OCI-LY1 (cell line): ENCODE measurements around the gene PDZRN4.

ENCODE experiments used
- H2AFZ ChIP-seq: fragments of 200-600 bp; sonication (generic), shearing (Covaris generic); 2 replicates; pipeline ENCODE4 v1.6.0; 2014; ENCODE audit warnings: antibody characterized with exemption, mild to moderate bottlenecking, low read length
- H3F3A ChIP-seq: fragments of 200-600 bp; sonication (generic), shearing (Covaris generic); 2 replicates; pipeline ENCODE4 v1.6.0; 2014; ENCODE audit warnings: mild to moderate bottlenecking, antibody characterized with exemption, low read length, moderate library complexity; ENCODE audit not compliant: insufficient read depth
- H3K27ac ChIP-seq: fragments of 200-600 bp; sonication (generic); 2 replicates; pipeline ENCODE4 v1.5.1; 2014; ENCODE audit warnings: low read length, mixed run types, mild to moderate bottlenecking, low read depth; ENCODE audit not compliant: poor library complexity, severe bottlenecking
- H3K27me3 ChIP-seq: fragments of 200-600 bp; sonication (generic); 2 replicates; pipeline ENCODE4 v1.6.0; 2014; ENCODE audit warnings: antibody characterized with exemption, mild to moderate bottlenecking, low read length, moderate library complexity; ENCODE audit not compliant: insufficient read depth
- H3K36me3 ChIP-seq: fragments of 200-600 bp; sonication (generic); 2 replicates; pipeline ENCODE4 v1.6.1; 2014; ENCODE audit warnings: mild to moderate bottlenecking, antibody characterized with exemption, low read length, moderate library complexity, mixed read lengths; ENCODE audit not compliant: insufficient read depth
- H3K4me1 ChIP-seq: fragments of 200-600 bp; sonication (generic); 2 replicates; pipeline ENCODE4 v1.5.1; 2014; ENCODE audit warnings: mild to moderate bottlenecking, low read length, moderate library complexity; ENCODE audit not compliant: insufficient read depth, severe bottlenecking
- H3K4me2 ChIP-seq: fragments of 200-600 bp; sonication (generic), shearing (Covaris generic); 2 replicates; pipeline ENCODE4 v1.6.1; 2014; ENCODE audit warnings: low read length
- H3K4me3 ChIP-seq: fragments of 200-600 bp; sonication (generic); 2 replicates; pipeline ENCODE4 v1.5.1; 2014; ENCODE audit warnings: low read length, low read depth, mild to moderate bottlenecking, mixed read lengths; ENCODE audit not compliant: poor library complexity, severe bottlenecking
- H3K79me2 ChIP-seq: fragments of 200-600 bp; shearing (Covaris generic); 2 replicates; pipeline ENCODE4 v1.6.1; 2016; ENCODE audit warnings: mixed run types, low read length, mixed read lengths; ENCODE audit not compliant: insufficient read depth
- H3K9ac ChIP-seq: fragments of 200-600 bp; sonication (generic), shearing (Covaris generic); 2 replicates; pipeline ENCODE4 v1.6.1; 2014; ENCODE audit warnings: mild to moderate bottlenecking, low read length, mixed read lengths
- H3K9me2 ChIP-seq: fragments of 200-600 bp; sonication (generic), shearing (Covaris generic); 2 replicates; pipeline ENCODE4 v1.6.1; 2014; ENCODE audit warnings: low read depth, mild to moderate bottlenecking, low read length, mixed read lengths
- H3K9me3 ChIP-seq: fragments of 200-600 bp; shearing (Covaris generic); 2 replicates; pipeline ENCODE4 v1.6.1; 2014; ENCODE audit warnings: low read length, mixed read lengths
- H4K20me1 ChIP-seq: fragments of 200-600 bp; sonication (generic), shearing (Covaris generic); 2 replicates; pipeline ENCODE4 v1.6.0; 2016; ENCODE audit warnings: mild to moderate bottlenecking, low read length; ENCODE audit not compliant: insufficient read depth
- CTCF ChIP-seq: fragments of 200-600 bp; sonication (generic), shearing (Covaris generic); IDR thresholded peaks from 2 replicates; pipeline ENCODE4 v1.5.1; 2017; ENCODE audit warnings: mild to moderate bottlenecking, antibody characterized with exemption, low read length, moderate library complexity, mixed read lengths
- EZH2 ChIP-seq: fragments of 200-600 bp; sonication (generic), shearing (Covaris generic); IDR thresholded peaks from 2 replicates; pipeline ENCODE4 v1.8.0; 2017; ENCODE audit warnings: borderline replicate concordance, mixed run types, mild to moderate bottlenecking, antibody characterized with exemption, low read length, moderate library complexity, mixed read lengths

Gene PDZRN4

GRCh38 chr12:41302979-41303403 is 114.9 kb downstream of the PDZRN4 start:
- H3K9me3 ChIP-seq = no peaks in the 10 kb centered on the region
- no peak overlapping the region for H3K9ac ChIP-seq
- H3K4me2 ChIP-seq = no peak overlapping the region
- no peak overlapping the region for H2AFZ ChIP-seq
- no peaks in the 10 kb centered on the region for H3F3A ChIP-seq
- H3K79me2 ChIP-seq = no peaks in the 10 kb centered on the region
- no peak overlapping the region for H3K27ac ChIP-seq
- H3K9me2 ChIP-seq = no peaks in the 10 kb centered on the region
- H3K27me3 ChIP-seq = no peaks in the 10 kb centered on the region
- H4K20me1 ChIP-seq = no peaks in the 10 kb centered on the region
- H3K4me1 ChIP-seq = no peaks in the 10 kb centered on the region
- H3K4me3 ChIP-seq = no peak overlapping the region
- TF ChIP-seq EZH2 (no peak), CTCF (no peak)
- H3K36me3 ChIP-seq = no peaks in the 10 kb centered on the region

- Histone ChIP-seq H4K20me1 (no peaks in the 10 kb centered on the region), H3K4me2 (no peak overlapping the region), H3K79me2 (no peaks in the 10 kb centered on the region), H3K9ac (no peak overlapping the region), H3K36me3 (no peaks in the 10 kb centered on the region), H3K9me2 (no peaks in the 10 kb centered on the region), H3K4me1 (no peaks in the 10 kb centered on the region), H3F3A (no peaks in the 10 kb centered on the region), H3K27ac (no peak overlapping the region), H3K4me3 (no peak overlapping the region), H3K9me3 (no peaks in the 10 kb centered on the region), H3K27me3 (no peaks in the 10 kb centered on the region), H2AFZ (no peak overlapping the region)
- TF ChIP-seq CTCF (no peak), EZH2 (no peak)
Measured at GRCh38 chr12:41304526-41304925, 116.4 kb downstream of the PDZRN4 start.

GRCh38 chr12:41310367-41310766 is 122.2 kb downstream of the PDZRN4 start:
- Histone ChIP-seq H3K9me2 (no peaks in the 10 kb centered on the region), H3K79me2 (no peaks in the 10 kb centered on the region), H3K27ac (no peak overlapping the region), H3K4me2 (no peak overlapping the region), H3K27me3 (no peaks in the 10 kb centered on the region), H4K20me1 (no peaks in the 10 kb centered on the region), H2AFZ (no peak overlapping the region), H3K4me3 (no peak overlapping the region), H3K4me1 (no peaks in the 10 kb centered on the region), H3K9ac (no peak overlapping the region), H3K9me3 (no peaks in the 10 kb centered on the region), H3F3A (no peaks in the 10 kb centered on the region), H3K36me3 (no peaks in the 10 kb centered on the region)
- TF ChIP-seq EZH2 (no peak), CTCF (no peak)
